HG02870 (cell line): ENCODE results near the gene MYO3B.
"Not testable (repeated sequence)": the region's sequence is repeated elsewhere in the genome, so short reads cannot be mapped to it uniquely, and the experiment has no call there.

Experiments
- ATAC-seq: cut with Tn5 transposase; IDR thresholded peaks from one replicate; pipeline ENCODE4 v1.9.1; 2021; ENCODE audit warnings: mild to moderate bottlenecking, moderate library complexity; ENCODE audit not compliant: unreplicated experiment

Gene MYO3B

GRCh38 chr2:170671079-170671478 is 493.1 kb downstream of the MYO3B start:
- no peak for ATAC-seq

- ATAC-seq: not testable (repeated sequence)
These were observed 496.3 kb downstream of the MYO3B start for GRCh38 chr2:170674282-170674681.

- ATAC-seq: no peak
These were observed 497.8 kb downstream of the MYO3B start for GRCh38 chr2:170675701-170676100.

GRCh38 chr2:170679607-170680079 is 501.7 kb downstream of the MYO3B start:
- no peak for ATAC-seq

- peak; percentile 99 for ATAC-seq
These were observed 502.4 kb downstream of the MYO3B start for GRCh38 chr2:170680172-170680941.

GRCh38 chr2:170681311-170681710 is 503.4 kb downstream of the MYO3B start:
- ATAC-seq: no peak

- ATAC-seq: no peak
These were observed 507.6 kb downstream of the MYO3B start for GRCh38 chr2:170685591-170685990.

GRCh38 chr2:170689481-170689880 is 511.5 kb downstream of the MYO3B start:
- no peak for ATAC-seq

- no peak for ATAC-seq
These were observed 512.7 kb downstream of the MYO3B start for GRCh38 chr2:170690640-170691039.

- ATAC-seq: no peak
These were observed 516.4 kb downstream of the MYO3B start for GRCh38 chr2:170694316-170694715.

GRCh38 chr2:170695521-170696410 is 517.8 kb downstream of the MYO3B start:
- no peak for ATAC-seq

GRCh38 chr2:170696948-170697347 is 519.0 kb downstream of the MYO3B start:
- no peak for ATAC-seq

GRCh38 chr2:170701011-170701410 is 523.1 kb downstream of the MYO3B start:
- ATAC-seq: no peak

GRCh38 chr2:170703776-170704476 is 526.0 kb downstream of the MYO3B start:
- no peak for ATAC-seq
